Upper lobe of left lung (tissue), 4 donors: ENCODE measurements around the gene IGFBP7.

Source experiments
- CTCF ChIP-seq, 6 experiments: fragments of 450-650 bp in 4 of 6; fragments of 200-600 bp in 2 of 6; sonication (generic) in 2 of 6; IDR thresholded peaks; one replicate each; pipeline ENCODE4 v1.5.1; 2016 to 2019; ENCODE audit warnings: antibody characterized with exemption in 6 of 6
- EP300 ChIP-seq, 4 donors: sonication (generic); formaldehyde crosslinking; IDR thresholded peaks; one replicate each; pipeline ENCODE4 v1.5.1; 2017; ENCODE audit warnings: antibody characterized with exemption in 4 of 4, control low read depth in 2 of 4
- POLR2AphosphoS5 ChIP-seq, 2 donors: sonication (generic); formaldehyde crosslinking; IDR thresholded peaks; one replicate each; pipeline ENCODE4 v1.5.1; 2017; ENCODE audit warnings: antibody characterized with exemption in 2 of 2

DNA sequence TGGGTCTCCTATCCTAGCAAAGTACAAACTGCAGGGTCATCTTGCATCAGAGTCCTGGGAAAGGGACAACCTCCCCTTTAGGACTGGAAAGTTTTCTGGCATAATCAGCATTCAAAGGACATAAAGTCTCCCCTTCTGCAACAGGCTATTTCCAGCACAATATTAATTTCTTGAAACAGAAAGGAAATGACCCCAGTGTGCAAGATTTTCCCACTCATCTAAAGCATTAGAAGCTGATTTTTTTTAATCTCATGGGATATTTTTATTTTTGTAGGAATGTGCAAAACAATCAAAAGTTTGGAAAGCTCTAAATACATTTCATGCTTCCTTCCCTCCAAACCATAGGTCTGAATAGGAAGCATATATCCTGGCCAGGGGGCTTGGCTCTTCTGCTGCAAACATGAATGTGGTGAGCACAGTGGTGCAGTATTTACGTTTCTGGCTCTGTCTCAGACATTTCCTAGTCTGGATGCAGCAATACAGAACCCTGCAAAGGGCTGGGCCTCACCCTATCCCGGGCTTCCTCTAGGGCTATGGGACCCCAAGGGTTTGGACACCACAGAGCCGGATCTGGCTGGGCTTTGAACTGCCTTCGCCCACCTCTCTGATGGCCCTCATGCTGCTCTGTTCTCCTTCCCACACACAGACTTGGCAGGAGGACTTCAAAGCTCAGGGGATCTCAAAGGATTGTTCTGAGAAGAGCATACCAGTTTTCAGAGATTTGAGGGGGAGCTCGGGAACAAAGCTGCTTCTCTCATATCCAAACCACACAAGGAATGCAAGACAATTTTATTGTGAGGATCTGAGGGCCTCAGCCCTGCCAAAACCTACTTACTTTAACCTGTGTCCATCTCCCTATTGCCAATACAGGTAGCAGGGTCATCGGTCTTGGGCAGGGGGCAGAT lies 66.6 kb downstream of the IGFBP7 start:
- no peak for TF ChIP-seq CTCF (IDR thresholded peaks at IDR 0.05)
- TF ChIP-seq POLR2AphosphoS5 (IDR thresholded peaks at IDR 0.05), result no peak
- no peak for TF ChIP-seq EP300 (IDR thresholded peaks at IDR 0.05)
